Type B pancreatic cell (in vitro differentiated cells): Measurements from ENCODE around the gene MAP4K1. TPM values are rescaled to one million over a fixed set of nuclear protein-coding genes. Genes with fewer than 3 reads are reported as not detected.
A peak's percentile ranks its signal among the peaks of the same experiment; 100 is the strongest.

ENCODE experiments used
- DNase-seq: peaks from one replicate; pipeline ENCODE4 v3.0.0; 2021; ENCODE audit warnings: mixed read lengths; ENCODE audit not compliant: unreplicated experiment; ENCODE audit errors: extremely low spot score
- H3K27ac Mint-ChIP-seq: 2 replicates; pipeline ENCODE4 v1.8.0; 2021; ENCODE audit warnings: mild to moderate bottlenecking, mixed read lengths
- H3K27me3 Mint-ChIP-seq: 2 replicates; pipeline ENCODE4 v1.8.0; 2021; ENCODE audit warnings: mixed read lengths
- H3K36me3 Mint-ChIP-seq: 2 replicates; pipeline ENCODE4 v1.8.0; 2021; ENCODE audit warnings: mixed read lengths
- H3K4me1 Mint-ChIP-seq: one replicate; pipeline ENCODE4 v1.8.0; 2021; ENCODE audit warnings: mixed read lengths; ENCODE audit not compliant: unreplicated experiment
- H3K4me3 Mint-ChIP-seq: 2 replicates; pipeline ENCODE4 v1.8.0; 2021; ENCODE audit warnings: mild to moderate bottlenecking, mixed read lengths
- H3K9me3 Mint-ChIP-seq: 2 replicates; pipeline ENCODE4 v1.8.0; 2021; ENCODE audit warnings: mixed read lengths
- CTCF ChIP-seq: fragments of 200-600 bp; sonication (generic); conservative IDR thresholded peaks from 2 replicates; pipeline ENCODE4 v1.5.0; 2021; ENCODE audit warnings: antibody characterized with exemption, mild to moderate bottlenecking
- long read RNA-seq: library from polyadenylated mRNA; unstranded; transcript quantifications from one replicate; pipeline ENCODE4 v2.0.0, GENCODE V29; 2020
- total RNA-seq: library from RNA; stranded (reverse); gene quantifications from 2 replicates; pipeline ENCODE4 v1.2.1, GENCODE V29; 2021; ENCODE audit warnings: low replicate concordance

The MAP4K1 gene
- 2.4 and 16.8 TPM in 2 replicates for total RNA-seq
- long read RNA-seq, partial matches to known transcripts, result 1 of 4 reads
- long read RNA-seq, other reads (novel, unspliced or antisense), result 3 of 4 reads

- peak within 1 kb of the TSS; percentile 100 for H3K4me3 Mint-ChIP-seq
- no peak for DNase-seq
- no peak for TF ChIP-seq CTCF
- H3K27ac Mint-ChIP-seq, result peak within 1 kb of the TSS; percentile 98
- peaks cover 11% of the 10 kb centered on the region for H3K36me3 Mint-ChIP-seq
- H3K4me1 Mint-ChIP-seq, result peaks cover 12% of the 10 kb centered on the region
- no peaks in the 10 kb centered on the region for H3K9me3 Mint-ChIP-seq
- H3K27me3 Mint-ChIP-seq, result no peaks in the 10 kb centered on the region
Observed at GRCh38 chr19:38617764-38618589, at the start of gene MAP4K1. MAP4K1 (minus strand) TSS chr19:38617953; CDS start chr19:38617895, 58 bp downstream.

GRCh38 chr19:38666663-38667511, 49.1 kb upstream of the MAP4K1 start:
- no peak for TF ChIP-seq CTCF
- no peaks in the 10 kb centered on the region for H3K9me3 Mint-ChIP-seq
- H3K36me3 Mint-ChIP-seq, result peaks cover 40% of the 10 kb centered on the region
- peak overlapping the region; percentile 77 for H3K4me3 Mint-ChIP-seq
- peaks cover 87% of the 10 kb centered on the region for H3K4me1 Mint-ChIP-seq
- DNase-seq, result no peak
- H3K27ac Mint-ChIP-seq, result peak overlapping the region; percentile 96
- no peaks in the 10 kb centered on the region for H3K27me3 Mint-ChIP-seq

DNA sequence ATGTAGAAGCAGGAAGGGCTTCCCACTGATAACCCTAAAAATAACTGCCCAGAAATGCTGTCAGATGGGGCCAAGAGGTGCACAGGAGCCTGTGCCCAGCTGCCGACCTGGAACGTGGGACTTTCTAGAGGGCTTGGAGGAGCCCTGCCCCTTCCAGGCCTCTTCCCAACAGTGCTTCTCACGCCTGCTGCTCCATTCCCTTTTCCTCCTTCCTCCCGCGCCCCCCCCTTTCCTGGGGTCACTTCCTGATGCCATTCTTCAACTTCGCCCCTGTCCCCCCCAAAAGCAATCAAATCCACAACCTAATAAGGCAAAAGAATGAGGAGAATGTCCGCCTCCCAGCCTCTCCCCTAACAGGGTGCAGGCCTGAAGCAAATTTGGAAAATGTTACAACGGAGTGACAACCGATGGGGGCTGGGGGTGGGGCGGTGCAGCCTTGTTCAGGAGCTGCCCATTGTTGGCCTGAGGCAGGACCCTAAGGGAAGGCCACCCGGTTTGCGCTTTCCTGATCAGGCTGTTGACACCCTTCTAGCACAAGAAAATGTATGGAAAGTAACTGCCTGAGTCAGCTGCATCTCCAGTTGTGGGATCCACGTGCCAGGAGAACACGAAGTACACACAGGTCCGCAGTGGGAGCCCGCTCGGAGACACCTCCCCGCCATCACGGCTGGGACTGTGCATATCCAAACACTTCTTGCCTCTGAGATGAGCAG, 48.4 kb upstream of the MAP4K1 start:
- Mint-ChIP-seq H3K36me3 (peaks cover 39% of the 10 kb centered on the region), H3K27me3 (no peaks in the 10 kb centered on the region), H3K4me3 (peak overlapping the region; percentile 78), H3K4me1 (peaks cover 84% of the 10 kb centered on the region), H3K27ac (peak overlapping the region; percentile 96), H3K9me3 (no peaks in the 10 kb centered on the region)
- TF ChIP-seq CTCF, result no peak
- no peak for DNase-seq

- no peaks in the 10 kb centered on the region for H3K27me3 Mint-ChIP-seq
- peak overlapping the region; percentile 78 for H3K4me3 Mint-ChIP-seq
Observed at GRCh38 chr19:38665219-38665931, 47.6 kb upstream of the MAP4K1 start.

More at GRCh38 chr19:38665219-38665931, 47.6 kb upstream of the MAP4K1 start:
- peak overlapping the region; percentile 96 for H3K27ac Mint-ChIP-seq
- TF ChIP-seq CTCF, result no peak
- H3K36me3 Mint-ChIP-seq, result peaks cover 36% of the 10 kb centered on the region
- DNase-seq, result no peak
- peaks cover 85% of the 10 kb centered on the region for H3K4me1 Mint-ChIP-seq
- H3K9me3 Mint-ChIP-seq, result no peaks in the 10 kb centered on the region
